Activated CD4-positive, alpha-beta memory T cell treated with anti-CD3 and anti-CD28 coated beads, Interleukin-2, amount 10 ng/mL, durations not matched to agents 7 days and 5 days (primary cell): ENCODE results near the gene CSNK2A3. TPM values are rescaled to one million over a fixed set of nuclear protein-coding genes. Genes with fewer than 3 reads are reported as not detected.
"Not testable (repeated sequence)": the region's sequence is repeated elsewhere in the genome, so short reads cannot be mapped to it uniquely, and the experiment has no call there.

ENCODE experiments used
- CTCF ChIA-PET: fragments of 350-600 bp; sonication (Branson Sonifier 250); formaldehyde crosslinking; loops from one replicate; lab custom pipeline; 2021; ENCODE audit warnings: antibody characterized with exemption, inconsistent platforms; lab: Charles Lee
- POLR2A ChIA-PET: fragments of 350-600 bp; sonication (Branson Sonifier 250); formaldehyde crosslinking; loops from one replicate; lab custom pipeline; 2021; ENCODE audit warnings: antibody characterized with exemption; lab: Charles Lee
- DNase-seq: peaks from one replicate; pipeline ENCODE4 v3.0.0-alpha.2; 2020
- H3K27ac Mint-ChIP-seq: one replicate; pipeline ENCODE4 v1.8.0; 2021; ENCODE audit warnings: mild to moderate bottlenecking, mixed read lengths
- H3K27me3 Mint-ChIP-seq: one replicate; pipeline ENCODE4 v1.8.0; 2021; ENCODE audit warnings: mixed read lengths
- H3K36me3 Mint-ChIP-seq: one replicate; pipeline ENCODE4 v1.8.0; 2021; ENCODE audit warnings: low read depth, mixed read lengths
- H3K4me1 Mint-ChIP-seq: one replicate; pipeline ENCODE4 v1.8.0; 2021; ENCODE audit warnings: mixed read lengths
- H3K4me3 Mint-ChIP-seq: one replicate; pipeline ENCODE4 v1.8.0; 2021; ENCODE audit warnings: mild to moderate bottlenecking, mixed read lengths
- H3K9me3 Mint-ChIP-seq: one replicate; pipeline ENCODE4 v1.8.0; 2021; ENCODE audit warnings: mixed read lengths
- total RNA-seq, 2 experiments: library from RNA; stranded (reverse); gene quantifications; one replicate each; pipeline ENCODE4 v1.2.3, GENCODE V29; 2021

The CSNK2A3 gene
- total RNA-seq, 2 experiments from 2014 or later: 1.9 to 3.0 TPM

- ChIA-PET POLR2A (no interaction called here), CTCF (no interaction called here)
- Mint-ChIP-seq H3K9me3 (no peaks in the 10 kb centered on the region), H3K27ac (no peak overlapping the region), H3K4me3 (no peak overlapping the region), H3K4me1 (no peaks in the 10 kb centered on the region), H3K36me3 (no peaks in the 10 kb centered on the region), H3K27me3 (peaks cover 2% of the 10 kb centered on the region)
- no peak for DNase-seq
These were observed 17.9 kb upstream of the CSNK2A3 start for GRCh38 chr11:11370962-11371303.

GRCh38 chr11:11370255-11370961, 17.4 kb upstream of the CSNK2A3 start:
- H3K27me3 Mint-ChIP-seq: peaks cover 2% of the 10 kb centered on the region
- POLR2A ChIA-PET: no interaction called here
- no peak overlapping the region for H3K4me3 Mint-ChIP-seq
- no peaks in the 10 kb centered on the region for H3K36me3 Mint-ChIP-seq
- CTCF ChIA-PET: no interaction called here
- DNase-seq: no peak
- no peaks in the 10 kb centered on the region for H3K4me1 Mint-ChIP-seq
- H3K9me3 Mint-ChIP-seq: no peaks in the 10 kb centered on the region
- H3K27ac Mint-ChIP-seq: no peak overlapping the region

- Mint-ChIP-seq H3K27me3 (peaks cover 7% of the 10 kb centered on the region), H3K27ac (no peak overlapping the region), H3K36me3 (no peaks in the 10 kb centered on the region), H3K4me3 (no peak overlapping the region), H3K9me3 (no peaks in the 10 kb centered on the region), H3K4me1 (no peaks in the 10 kb centered on the region)
- ChIA-PET CTCF (interaction anchor here (1.5 kb wide), 1 partner anchor 339 kb away, joined by 3 read pairs; no protein-coding TSS in a partner anchor), POLR2A (no interaction called here)
- DNase-seq: no peak
These were observed 13.7 kb upstream of the CSNK2A3 start for GRCh38 chr11:11366793-11367192.

GRCh38 chr11:11363674-11364073, 10.6 kb upstream of the CSNK2A3 start:
- ChIA-PET CTCF (no interaction called here), POLR2A (no interaction called here)
- Mint-ChIP-seq H3K27ac (no peak overlapping the region), H3K36me3 (no peaks in the 10 kb centered on the region), H3K4me3 (no peak overlapping the region), H3K9me3 (no peaks in the 10 kb centered on the region), H3K27me3 (peaks cover 15% of the 10 kb centered on the region), H3K4me1 (no peaks in the 10 kb centered on the region)
- DNase-seq: no peak

- Mint-ChIP-seq H3K4me3 (no peak overlapping the region), H3K27ac (no peak overlapping the region), H3K27me3 (peaks cover 26% of the 10 kb centered on the region), H3K36me3 (no peaks in the 10 kb centered on the region), H3K4me1 (no peaks in the 10 kb centered on the region), H3K9me3 (no peaks in the 10 kb centered on the region)
- POLR2A ChIA-PET: no interaction called here
- no peak for DNase-seq
- CTCF ChIA-PET: no interaction called here
These were observed 6.6 kb upstream of the CSNK2A3 start for GRCh38 chr11:11359611-11360010.

GRCh38 chr11:11356842-11357241, 3.8 kb upstream of the CSNK2A3 start:
- ChIA-PET POLR2A (no interaction called here), CTCF (no interaction called here)
- no peak for DNase-seq
- Mint-ChIP-seq H3K27ac (no peak overlapping the region), H3K36me3 (no peaks in the 10 kb centered on the region), H3K4me3 (no peak overlapping the region), H3K9me3 (no peaks in the 10 kb centered on the region), H3K27me3 (peaks cover 21% of the 10 kb centered on the region), H3K4me1 (no peaks in the 10 kb centered on the region)

GRCh38 chr11:11351851-11352250, 1.2 kb downstream of the CSNK2A3 start:
- H3K9me3 Mint-ChIP-seq, POLR2A ChIA-PET, H3K36me3 Mint-ChIP-seq, H3K27ac Mint-ChIP-seq, DNase-seq, H3K27me3 Mint-ChIP-seq, H3K4me3 Mint-ChIP-seq, H3K4me1 Mint-ChIP-seq, CTCF ChIA-PET: not testable (repeated sequence)

GRCh38 chr11:11351042-11351586, 1.9 kb downstream of the CSNK2A3 start:
- Mint-ChIP-seq H3K27me3 (peaks cover 2% of the 10 kb centered on the region), H3K4me3 (no peak overlapping the region), H3K4me1 (no peaks in the 10 kb centered on the region), H3K9me3 (no peaks in the 10 kb centered on the region), H3K27ac (no peak overlapping the region), H3K36me3 (no peaks in the 10 kb centered on the region)
- no peak for DNase-seq
- ChIA-PET CTCF (no interaction called here), POLR2A (no interaction called here)

- POLR2A ChIA-PET: no interaction called here
- Mint-ChIP-seq H3K27me3 (no peaks in the 10 kb centered on the region), H3K9me3 (no peaks in the 10 kb centered on the region), H3K4me3 (no peak overlapping the region), H3K27ac (no peak overlapping the region), H3K4me1 (no peaks in the 10 kb centered on the region), H3K36me3 (no peaks in the 10 kb centered on the region)
- no peak for DNase-seq
- CTCF ChIA-PET: no interaction called here
These were observed 3.1 kb downstream of the CSNK2A3 start for GRCh38 chr11:11349870-11350337.

- H3K9me3 Mint-ChIP-seq: no peaks in the 10 kb centered on the region
- no peak overlapping the region for H3K4me3 Mint-ChIP-seq
- no peak for DNase-seq
- H3K27ac Mint-ChIP-seq: no peak overlapping the region
- no peaks in the 10 kb centered on the region for H3K36me3 Mint-ChIP-seq
- H3K4me1 Mint-ChIP-seq: no peaks in the 10 kb centered on the region
- POLR2A ChIA-PET: no interaction called here
- H3K27me3 Mint-ChIP-seq: no peaks in the 10 kb centered on the region
- CTCF ChIA-PET: no interaction called here
These were observed 3.8 kb downstream of the CSNK2A3 start for GRCh38 chr11:11349106-11349825.

- no peak overlapping the region for H3K27ac Mint-ChIP-seq
- no peak overlapping the region for H3K4me3 Mint-ChIP-seq
- no peaks in the 10 kb centered on the region for H3K36me3 Mint-ChIP-seq
- H3K27me3 Mint-ChIP-seq: no peaks in the 10 kb centered on the region
- H3K9me3 Mint-ChIP-seq: no peaks in the 10 kb centered on the region
- DNase-seq: no peak
- CTCF ChIA-PET: no interaction called here
- H3K4me1 Mint-ChIP-seq: no peaks in the 10 kb centered on the region
- POLR2A ChIA-PET: no interaction called here
These were observed 4.7 kb downstream of the CSNK2A3 start for GRCh38 chr11:11348303-11348702.

GRCh38 chr11:11347592-11347991, 5.5 kb downstream of the CSNK2A3 start:
- ChIA-PET POLR2A (no interaction called here), CTCF (no interaction called here)

GRCh38 chr11:11346303-11346702, 6.7 kb downstream of the CSNK2A3 start:
- H3K27me3 Mint-ChIP-seq: no peaks in the 10 kb centered on the region
- ChIA-PET CTCF (interaction anchor here (0.8 kb wide), 1 partner anchor 13 kb away, joined by 4 read pairs; no protein-coding TSS in a partner anchor), POLR2A (no interaction called here)

More at GRCh38 chr11:11347592-11347991, 5.5 kb downstream of the CSNK2A3 start:
- Mint-ChIP-seq H3K9me3 (no peaks in the 10 kb centered on the region), H3K27me3 (no peaks in the 10 kb centered on the region), H3K27ac (no peak overlapping the region), H3K36me3 (no peaks in the 10 kb centered on the region), H3K4me1 (no peaks in the 10 kb centered on the region), H3K4me3 (no peak overlapping the region)
- DNase-seq: no peak

More at GRCh38 chr11:11346303-11346702, 6.7 kb downstream of the CSNK2A3 start:
- H3K9me3 Mint-ChIP-seq: no peaks in the 10 kb centered on the region
- H3K4me1 Mint-ChIP-seq: no peaks in the 10 kb centered on the region
- no peak overlapping the region for H3K4me3 Mint-ChIP-seq
- H3K36me3 Mint-ChIP-seq: no peaks in the 10 kb centered on the region
- H3K27ac Mint-ChIP-seq: no peak overlapping the region
- DNase-seq: no peak
